Cardiac septum (tissue), 1 donor: ENCODE results near the gene CUEDC1. TPM values are rescaled to one million over a fixed set of nuclear protein-coding genes. Genes with fewer than 3 reads are reported as not detected.
A peak's percentile ranks its signal among the peaks of the same experiment; 100 is the strongest.
"Not testable (repeated sequence)": the region's sequence is repeated elsewhere in the genome, so short reads cannot be mapped to it uniquely, and the experiment has no call there.

Experiments used
- DNase-seq: peaks from one replicate; pipeline ENCODE4 v3.0.0-alpha.2; 2020; ENCODE audit warnings: low spot score
- intact Hi-C: fragments of 100-400 bp; cut with DNase I; formaldehyde crosslinking; loops from one replicate; pipeline ENCODE4 v1.14.0; 2022
- total RNA-seq: library from RNA; stranded (reverse); fragmentation: NEBNext Ultra II Directional; extraction: Animal tissue kit (Norgen Biotek cat#: 25700); gene quantifications from one replicate; pipeline ENCODE4 v1.2.1, GENCODE V29; 2021
- donor health status: DM: no; HTN: no; CAD: no.

CUEDC1 gene
- total RNA-seq, 1 donor from 2014 or later = 46.6 TPM

DNA sequence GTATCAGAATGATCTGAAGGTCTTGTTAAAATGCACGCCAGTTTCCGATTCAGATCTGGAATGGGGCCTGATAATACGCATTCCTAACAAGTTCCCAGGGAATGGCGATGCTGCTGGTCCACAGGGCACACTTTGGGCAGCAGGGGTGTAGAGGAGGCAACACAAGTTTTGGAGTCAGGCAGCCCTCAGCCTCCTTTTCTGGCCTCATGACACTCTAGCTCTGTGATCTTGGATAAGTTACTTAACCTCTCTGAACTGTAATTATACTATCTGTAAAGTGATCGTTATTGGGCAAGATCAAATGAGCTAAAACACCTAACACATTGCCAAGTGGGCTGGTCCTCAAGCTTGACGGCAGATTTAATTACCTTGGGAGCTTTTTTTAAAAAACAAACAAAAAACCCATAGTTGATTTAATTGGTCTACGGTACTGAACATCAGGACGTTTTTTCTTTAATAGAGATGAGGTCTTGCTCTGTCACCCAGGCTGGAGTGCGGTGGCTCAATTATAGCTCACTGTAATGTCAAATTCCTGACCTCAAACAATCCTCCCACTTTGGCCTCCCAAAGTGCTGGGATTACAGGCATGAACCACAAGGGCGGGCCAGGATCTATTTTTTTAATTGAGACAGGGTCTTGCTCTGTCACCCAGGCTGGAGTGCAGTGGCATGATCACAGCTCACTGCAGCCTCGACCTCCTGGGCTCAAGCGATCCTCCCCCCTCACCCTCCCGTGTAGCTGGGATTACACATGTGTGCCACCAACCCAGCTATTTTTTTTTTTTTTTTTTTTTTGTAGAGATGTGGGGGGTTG, 95.4 kb downstream of the CUEDC1 start:
- intact Hi-C loops = loop anchor here (5.0 kb wide), 2 partner anchors 222 to 252 kb away; partner anchors contain the start of gene DYNLL2
- no peak for DNase-seq

DNA sequence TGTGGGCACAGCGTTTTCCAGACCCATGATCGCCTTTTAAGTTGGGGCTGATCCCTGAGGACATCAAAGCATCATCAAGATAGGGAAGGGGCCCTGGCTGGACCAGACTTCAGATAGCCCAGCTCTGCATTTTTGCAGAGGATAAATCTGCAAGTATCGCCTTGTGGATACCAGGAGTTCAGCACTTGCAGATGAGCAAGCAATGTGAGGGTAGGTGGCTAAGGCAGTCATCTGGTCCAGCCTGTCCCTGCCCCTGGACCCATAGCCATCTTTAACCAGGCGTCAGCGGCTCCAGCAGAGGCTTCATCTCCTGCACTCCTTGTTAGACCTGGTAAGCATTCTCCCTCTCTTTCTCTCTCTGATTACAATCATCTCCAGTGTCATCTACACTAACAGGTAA, 96.4 kb downstream of the CUEDC1 start:
- intact Hi-C loops = loop anchor here (5.0 kb wide), 2 partner anchors 223 to 253 kb away; partner anchors contain the start of gene DYNLL2
- DNase-seq = no peak

DNA sequence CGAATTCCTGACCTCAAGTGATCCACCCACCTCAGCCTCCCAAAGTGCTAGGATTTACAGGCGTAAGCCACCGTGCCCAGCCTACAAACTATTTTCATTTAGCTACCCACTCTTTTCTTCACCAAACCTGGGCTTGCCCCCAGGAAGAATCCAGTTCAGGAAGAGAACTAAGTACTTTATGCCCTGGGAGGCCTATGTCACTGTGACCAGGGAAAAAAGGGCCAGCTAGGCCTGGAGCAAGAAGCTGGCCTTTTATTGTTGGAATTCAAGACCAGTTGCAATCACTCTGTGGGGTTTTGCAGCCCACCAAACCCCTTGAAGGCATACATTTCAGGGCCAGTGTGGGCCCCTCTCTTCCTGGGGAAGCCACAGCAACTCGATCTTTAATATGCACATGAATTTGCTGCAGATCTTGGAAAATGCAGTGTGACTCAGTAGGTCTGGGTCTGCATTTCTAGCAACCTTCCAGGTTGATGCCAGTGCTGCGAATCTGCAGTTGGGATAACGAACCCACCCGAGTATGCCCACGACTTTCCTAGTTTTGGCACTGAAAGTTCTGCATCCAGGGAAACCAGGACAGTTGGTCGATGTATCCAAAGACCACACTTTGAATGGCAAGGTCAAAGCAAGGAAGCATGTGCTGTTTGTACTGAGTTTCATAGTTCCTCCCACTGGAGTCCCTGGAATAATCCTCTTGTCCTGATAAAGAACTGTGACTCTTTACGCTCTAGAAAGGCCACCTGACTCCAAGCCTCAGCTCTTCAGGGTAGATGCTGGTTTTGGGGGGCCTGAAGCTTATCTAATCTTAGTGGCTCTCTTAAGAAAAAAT, 98.2 kb downstream of the CUEDC1 start:
- intact Hi-C loops = loop anchor here (1.0 to 5.0 kb wide), 3 partner anchors 138 to 255 kb away; partner anchors contain the start of gene DYNLL2
- DNase-seq = no peak

DNA sequence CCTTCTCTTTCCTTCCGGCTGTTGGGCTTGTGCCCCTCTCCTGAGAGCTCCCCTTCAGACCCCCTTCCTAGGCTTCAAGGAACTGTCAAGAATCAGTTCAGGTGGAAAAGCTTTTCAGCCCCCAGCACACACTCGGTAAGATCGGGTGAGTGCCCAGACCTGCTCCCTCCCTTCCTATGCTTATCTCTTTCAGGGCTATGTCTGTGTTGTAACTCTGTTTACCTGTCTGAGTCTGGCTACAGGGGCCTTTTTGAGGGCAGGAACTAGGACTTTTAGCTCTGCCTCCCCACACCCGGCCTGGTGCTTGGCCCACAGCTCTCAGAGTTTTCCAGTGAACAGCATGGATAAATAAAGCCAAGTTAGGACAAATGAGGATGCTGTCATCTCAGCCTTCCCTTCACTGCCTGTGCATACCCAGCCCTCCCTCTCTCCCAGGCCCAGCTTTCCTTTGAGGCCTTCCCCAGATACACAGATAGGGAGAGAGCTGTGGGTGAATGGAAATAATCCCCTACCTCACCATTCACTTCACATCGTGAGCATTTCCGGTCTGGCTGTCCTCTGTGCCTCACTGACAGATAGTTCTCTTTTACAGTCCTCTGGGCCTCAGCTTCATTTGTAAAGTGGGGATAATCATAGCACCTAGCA, 99.7 kb downstream of the CUEDC1 start:
- intact Hi-C loops = loop anchor here (5.0 kb wide), 2 partner anchors 227 to 257 kb away; partner anchors contain the start of gene DYNLL2
- peak; percentile 26 for DNase-seq

DNA sequence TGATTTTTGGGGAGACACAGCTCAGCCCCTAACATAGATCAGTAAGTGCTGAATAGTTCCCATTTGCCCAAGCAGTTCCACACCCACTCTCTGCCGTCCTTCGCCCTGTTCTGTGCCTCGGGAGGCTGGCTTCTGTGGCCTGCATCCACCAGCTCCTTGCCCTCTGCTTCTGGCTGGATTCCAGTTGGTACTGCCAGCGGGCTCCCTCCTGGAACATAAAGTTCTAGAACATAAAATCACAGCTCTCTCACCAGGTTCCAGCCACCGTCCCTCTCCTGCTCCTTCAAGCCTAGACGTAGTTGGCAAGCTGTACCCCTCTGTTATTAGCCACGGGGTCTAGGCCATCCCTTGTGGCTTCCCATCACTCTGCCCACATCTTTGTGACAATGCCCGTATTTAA, 101.5 kb downstream of the CUEDC1 start:
- no peak for DNase-seq
- intact Hi-C loops = no loop called here

DNA sequence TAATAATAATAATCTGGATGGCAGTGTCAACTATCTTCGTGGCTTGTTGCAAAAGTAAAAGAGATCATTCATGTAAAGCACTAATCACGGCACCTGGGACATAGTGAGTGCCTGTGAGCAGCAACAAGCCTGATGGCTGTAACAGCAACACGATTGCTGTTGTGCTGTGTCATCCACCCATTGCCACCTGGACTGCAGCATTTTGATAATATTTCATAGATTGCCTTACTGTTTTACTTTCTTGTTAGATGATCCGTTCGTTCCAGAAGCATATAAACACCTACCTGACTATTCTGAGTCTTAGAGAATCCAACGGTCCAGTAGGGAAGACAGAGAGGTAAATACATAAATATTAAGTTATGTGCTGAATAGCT, 102.3 kb downstream of the CUEDC1 start:
- intact Hi-C loops = no loop called here
- DNase-seq = no peak

DNA sequence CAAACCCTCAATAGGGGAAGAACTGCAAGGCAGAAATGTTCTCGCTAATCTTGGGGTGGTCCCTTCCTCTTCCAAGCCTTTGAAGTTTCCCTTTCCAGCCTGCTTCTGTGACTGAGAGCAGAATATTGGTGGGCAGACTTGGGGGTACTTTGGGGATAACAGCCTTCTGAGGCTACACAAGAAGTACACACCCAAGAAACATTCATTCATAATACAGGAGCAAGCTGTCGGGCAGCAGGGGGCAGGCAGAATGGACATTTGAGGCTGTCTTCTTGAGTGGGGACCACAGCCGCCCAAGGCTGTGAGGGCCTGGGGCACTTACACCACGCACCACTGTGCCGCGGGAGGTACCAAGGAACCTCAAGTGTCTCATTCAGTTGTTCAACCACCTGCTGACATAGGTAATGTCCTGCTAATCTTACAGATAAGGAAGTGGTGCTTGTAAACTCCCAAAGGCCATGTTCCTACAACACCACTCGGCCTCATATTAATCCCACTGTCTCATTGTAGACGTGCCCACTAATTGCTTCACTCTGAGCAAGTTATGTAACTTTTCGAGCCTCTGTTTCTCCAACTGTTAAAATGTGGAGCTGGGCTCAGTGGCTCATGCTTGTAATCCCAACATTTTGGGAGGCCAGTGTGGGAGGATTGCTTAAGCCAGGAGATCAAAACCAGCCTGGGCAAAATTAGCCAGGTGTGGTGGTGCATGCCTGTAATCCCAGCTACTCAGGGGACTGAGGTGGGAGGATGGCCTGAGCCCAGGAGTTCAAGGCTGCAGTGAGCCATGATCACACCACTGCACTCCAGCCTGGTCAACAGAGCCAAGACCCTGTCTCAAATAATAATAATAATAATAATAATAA, 102.9 kb downstream of the CUEDC1 start:
- intact Hi-C loops = no loop called here
- DNase-seq = no peak

DNA sequence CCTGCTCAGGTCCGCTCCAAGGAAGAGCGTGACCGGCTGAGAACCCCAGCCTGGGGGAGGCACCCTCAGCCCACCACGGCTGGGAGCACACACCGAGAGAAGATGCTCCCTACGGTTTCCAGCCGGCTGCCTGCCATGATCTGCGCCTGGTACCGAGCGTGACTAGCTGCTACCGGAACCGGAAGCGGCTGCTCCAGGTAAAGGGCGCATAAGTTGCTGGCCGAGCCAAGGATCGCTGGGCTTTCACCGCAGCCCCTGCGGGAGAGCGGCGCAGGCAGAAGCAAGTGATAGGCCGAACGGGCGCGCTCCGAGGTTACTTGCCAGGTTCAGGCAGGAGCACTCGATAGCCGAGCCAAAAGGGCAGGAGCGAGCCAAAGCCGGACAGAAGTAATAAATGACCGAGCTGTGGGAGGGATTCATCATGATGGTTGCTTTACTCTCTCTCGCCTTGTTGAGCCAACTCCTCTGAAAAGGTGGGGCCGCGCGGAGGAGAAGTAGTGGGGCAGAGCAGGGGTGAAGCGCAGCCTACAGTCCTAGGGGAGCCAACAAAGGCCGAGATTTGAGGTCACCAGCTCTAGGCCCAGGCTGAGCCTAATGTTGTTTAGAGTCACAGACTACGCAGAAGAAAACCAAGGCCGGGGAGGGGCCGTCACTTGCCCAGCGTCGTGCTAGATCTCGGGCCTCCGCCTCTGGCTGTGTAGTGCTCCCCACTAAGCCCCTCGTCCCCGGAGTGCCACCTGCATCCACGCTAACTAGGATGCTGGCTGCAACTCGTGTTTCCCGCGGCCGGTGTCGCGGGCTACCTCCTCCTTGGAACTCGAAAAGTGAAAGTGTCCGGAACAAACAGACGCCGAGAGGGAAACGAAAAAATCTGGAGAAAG, 105.1 kb downstream of the CUEDC1 start, which contains the start of gene MRPS23:
MRPS23 (minus strand) TSS at position 171 of the 881 bp plus-strand sequence; CDS start at position 137, 34 bp downstream.
- peak; percentile 99 for DNase-seq
- intact Hi-C loops = loop anchor here (2.0 kb wide), 2 partner anchors 43 to 139 kb away; partner anchors contain the start of gene VEZF1

DNA sequence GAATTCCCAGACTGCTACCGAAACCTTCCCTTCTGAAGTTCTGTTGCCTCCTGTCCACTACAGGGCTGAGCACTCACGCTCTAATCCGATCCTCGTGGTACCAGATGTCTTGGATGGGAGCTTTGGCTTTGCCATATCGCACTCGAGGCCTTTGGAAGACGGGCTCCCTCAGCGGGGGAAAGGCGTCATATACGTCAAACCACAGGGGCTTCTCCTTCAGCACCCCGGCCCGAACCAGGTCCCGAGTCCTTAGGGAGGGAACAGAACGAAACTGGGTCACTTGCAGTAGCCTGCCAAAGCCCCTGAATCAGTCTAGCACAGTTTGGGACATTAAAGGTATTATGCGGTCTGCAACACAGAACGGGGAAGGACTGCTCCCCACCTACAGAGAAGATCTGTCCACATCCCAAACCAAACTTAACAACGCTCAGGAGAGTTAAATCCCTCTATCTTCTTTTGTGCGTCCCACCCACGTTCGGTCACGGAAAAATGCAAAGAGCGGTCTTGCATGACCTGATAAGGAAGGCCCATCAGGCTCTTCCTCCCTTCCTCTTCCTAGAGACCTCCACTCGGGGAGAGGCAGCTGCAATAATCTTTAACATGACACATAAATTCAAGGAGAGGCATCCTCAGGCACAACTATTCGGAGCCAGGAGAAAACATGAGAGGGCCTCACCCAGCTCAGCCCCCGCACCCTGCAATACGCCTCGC, 105.9 kb downstream of the CUEDC1 start:
- intact Hi-C loops = no loop called here
- peak; percentile 54 for DNase-seq

DNA sequence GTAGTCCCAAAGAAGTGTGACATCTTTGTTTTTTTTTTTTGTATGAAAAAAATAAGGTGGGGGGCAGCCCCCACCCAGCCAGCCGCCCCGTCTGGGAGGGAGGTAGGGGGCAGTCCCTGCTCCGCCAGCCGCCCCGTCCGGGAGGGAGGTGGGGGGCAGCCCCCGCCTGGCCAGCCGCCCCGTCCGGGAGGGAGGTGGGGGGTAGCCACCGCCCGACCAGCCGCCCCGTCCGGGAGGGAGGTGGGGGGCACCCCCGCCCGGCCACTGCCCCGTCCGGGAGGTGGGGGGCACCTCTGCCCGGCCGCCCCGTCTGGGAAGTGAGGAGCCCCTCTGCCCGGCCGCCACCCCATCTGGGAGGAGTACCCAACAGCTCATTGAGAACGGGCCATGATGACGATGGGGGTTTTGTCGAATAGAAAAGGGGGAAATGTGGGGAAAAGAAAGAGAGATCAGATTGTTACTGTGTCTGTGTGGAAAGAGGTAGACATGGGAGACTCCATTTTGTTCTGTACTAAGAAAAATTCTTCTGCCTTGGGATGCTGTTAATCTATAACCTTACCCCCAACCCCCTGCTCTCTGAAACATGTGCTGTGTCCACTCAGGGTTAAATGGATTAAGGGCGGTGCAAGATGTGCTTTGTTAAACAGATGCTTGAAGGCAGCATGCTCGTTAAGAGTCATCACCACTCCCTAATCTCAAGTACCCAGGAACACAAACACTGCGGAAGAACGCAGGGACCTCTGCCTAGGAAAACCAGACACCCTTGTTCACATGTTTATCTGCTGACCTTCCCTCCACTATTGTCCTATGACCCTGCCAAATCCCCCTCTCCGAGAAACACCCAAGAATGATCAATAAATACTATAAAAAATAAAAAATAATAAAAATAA, 108.9 kb downstream of the CUEDC1 start:
- peak; percentile 50 for DNase-seq
- intact Hi-C loops = not testable (repeated sequence)

DNA sequence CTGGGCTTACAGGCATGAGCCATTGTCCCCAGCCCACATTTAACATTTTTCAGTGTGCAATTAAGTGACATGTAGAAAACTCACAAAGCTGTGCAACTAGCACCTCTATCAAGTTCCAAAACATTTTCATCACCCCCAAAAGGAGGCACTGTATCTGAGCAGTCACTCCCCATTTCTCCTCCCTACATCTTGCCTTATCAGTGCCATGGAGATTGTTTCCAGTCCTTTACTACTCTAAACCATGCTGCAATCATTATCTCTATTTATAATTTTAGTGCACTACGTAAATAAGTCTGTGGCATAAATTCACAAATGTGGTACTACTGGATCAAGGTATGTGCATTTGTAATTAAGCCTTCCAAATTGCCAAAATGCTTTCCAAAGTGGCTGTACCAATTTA, 112.9 kb downstream of the CUEDC1 start:
- intact Hi-C loops = no loop called here
- no peak for DNase-seq

DNA sequence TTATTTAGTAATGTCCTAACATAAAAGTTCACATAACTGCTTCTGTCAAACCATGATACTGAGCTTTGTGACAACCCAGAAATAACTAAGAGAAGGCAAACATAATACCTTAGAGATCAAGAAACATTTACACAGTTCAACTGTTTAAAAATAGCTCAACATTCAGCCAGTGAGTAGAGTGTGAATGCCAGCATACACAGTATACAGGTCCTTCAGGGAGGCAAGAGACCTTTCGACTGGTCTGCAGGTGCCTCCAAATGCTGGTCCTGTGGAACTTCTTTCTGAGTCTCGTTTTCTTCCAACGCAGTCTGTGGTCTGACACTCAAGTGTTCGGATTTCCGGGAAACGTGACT, 115.7 kb downstream of the CUEDC1 start:
- intact Hi-C loops = loop anchor here (5.0 to 10.0 kb wide), 2 partner anchors 595 to 707 kb away; no protein-coding TSS in a partner anchor
- DNase-seq = no peak

DNA sequence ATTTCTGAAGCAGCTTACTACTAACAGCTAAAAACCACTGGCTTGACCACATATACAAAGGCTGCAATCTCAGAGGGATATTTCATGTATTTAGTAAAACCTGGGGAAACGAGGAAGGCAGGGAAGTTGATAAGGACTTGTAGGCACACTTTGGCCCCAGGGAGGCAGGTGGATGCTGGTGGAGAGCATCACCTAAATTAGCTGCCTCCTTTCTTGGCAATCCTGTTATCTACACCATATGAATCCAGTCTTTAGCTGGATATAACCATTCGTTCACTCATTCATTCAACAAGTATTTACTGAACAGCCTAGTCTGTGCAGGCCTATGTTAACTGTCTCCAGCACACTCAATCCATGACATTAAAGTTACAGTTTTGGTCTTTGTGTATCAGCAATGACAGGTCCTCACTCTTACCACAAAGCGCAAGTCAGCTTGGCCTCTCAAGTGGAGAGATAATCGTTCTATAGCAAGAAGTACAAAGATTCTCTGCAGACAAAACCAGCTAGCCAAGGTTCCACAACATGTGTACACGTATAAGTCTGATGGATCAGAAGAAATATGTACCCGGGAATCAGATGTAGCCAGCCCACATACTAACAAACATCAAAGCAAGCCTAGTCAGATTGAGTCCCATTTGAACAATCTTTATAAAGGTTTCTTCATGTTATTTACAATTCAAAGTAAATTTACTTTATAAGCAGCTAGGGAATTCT, 116.2 kb downstream of the CUEDC1 start:
- intact Hi-C loops = loop anchor here (5.0 to 10.0 kb wide), 2 partner anchors 594 to 707 kb away; no protein-coding TSS in a partner anchor
- DNase-seq = no peak

DNA sequence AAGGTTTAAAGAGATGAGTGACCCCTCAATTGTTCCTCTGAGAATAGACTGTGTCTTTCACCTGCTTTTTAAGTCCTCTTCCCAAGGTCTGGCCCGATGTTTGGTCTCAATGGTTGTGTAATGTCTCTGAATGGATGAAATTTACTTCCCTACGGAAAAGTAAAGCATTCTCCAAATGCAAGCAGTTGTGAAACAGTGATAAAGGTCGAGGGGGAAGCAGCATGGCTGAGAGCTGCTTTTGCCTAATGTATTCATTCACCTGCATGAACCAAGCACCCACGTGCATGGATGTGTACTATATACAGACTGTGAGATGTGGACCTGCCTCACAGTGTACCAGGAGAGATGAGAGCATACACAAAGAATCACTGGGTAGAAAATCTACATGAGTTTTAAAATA, 116.8 kb downstream of the CUEDC1 start:
- intact Hi-C loops = loop anchor here (5.0 to 10.0 kb wide), 2 partner anchors 594 to 706 kb away; no protein-coding TSS in a partner anchor

DNA sequence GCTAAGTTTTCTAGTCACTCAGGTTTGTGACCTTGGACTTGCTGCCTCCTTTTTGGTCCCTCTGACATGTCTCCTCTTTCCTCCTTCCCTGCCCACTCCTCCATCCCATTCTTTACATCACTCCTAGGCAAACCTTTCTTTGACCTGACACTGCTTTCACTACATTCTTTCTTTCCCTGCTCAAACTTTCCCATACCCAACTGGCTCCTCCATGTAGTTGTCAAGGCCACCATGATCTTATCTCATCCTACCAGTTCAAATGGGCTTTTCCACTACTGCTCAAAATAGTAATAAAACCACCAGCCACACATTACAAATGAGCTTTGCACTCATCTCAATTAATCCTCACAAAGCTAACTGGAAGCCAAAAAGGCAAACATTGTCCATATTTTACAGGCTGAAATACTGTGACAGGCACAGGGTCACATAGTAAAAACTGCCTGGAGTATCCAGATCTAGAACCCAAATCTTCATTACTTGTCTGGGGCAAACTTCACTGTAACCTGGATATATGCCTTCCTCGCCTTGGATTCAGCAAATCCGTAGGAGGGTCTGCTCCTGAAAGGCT, 119.8 kb downstream of the CUEDC1 start:
- intact Hi-C loops = loop anchor here (5.0 to 10.0 kb wide), 2 partner anchors 591 to 703 kb away; no protein-coding TSS in a partner anchor
- DNase-seq = no peak

More for the DNA sequence above, 116.8 kb downstream of the CUEDC1 start:
- no peak for DNase-seq
